NB4 (cell line): ENCODE measurements around the gene MEI1.

Experiments used
- CTCF ChIP-seq: IDR thresholded peaks from one replicate; pipeline ENCODE4 v1.5.1; 2012; ENCODE audit warnings: low read depth, low read length
- MAX ChIP-seq: IDR thresholded peaks from 2 replicates; pipeline ENCODE4 v1.6.1; 2011; ENCODE audit warnings: low read depth, low read length
- MYC ChIP-seq: IDR thresholded peaks from 2 replicates; pipeline ENCODE4 v1.6.1; 2011; ENCODE audit warnings: low read depth, low read length
- POLR2A ChIP-seq: IDR thresholded peaks from 2 replicates; pipeline ENCODE4 v1.6.1; 2011; ENCODE audit warnings: mild to moderate bottlenecking; ENCODE audit not compliant: insufficient read length; ENCODE audit errors: extremely low read depth

GRCh38 chr22:41664490-41664889 is 34.8 kb upstream of the MEI1 start:
- TF ChIP-seq CTCF = no peak
- no peak for TF ChIP-seq MAX
- no peak for TF ChIP-seq POLR2A
- no peak for TF ChIP-seq MYC
